ENCODE results near the gene TRAPPC12.

GRCh38 chr2:3341336-3341735 lies 38.2 kb upstream of the TRAPPC12 start:
- TF ChIP-seq CTCF (optimal IDR thresholded peaks at IDR 0.05 in 1 of 3, IDR thresholded peaks at IDR 0.05 in 1 of 3, conservative IDR thresholded peaks at IDR 0.05 in 1 of 3; ENCODE audit: extremely low read depth in 1 of 3, insufficient read depth in 2 of 3, low read length in 3 of 3) (no peak), EZH2 (IDR thresholded peaks at IDR 0.05; ENCODE audit: low read length) (no peak)
